HEK293T (cell line): Measurements from ENCODE around the gene TBC1D22B.

Experiments used
- ARNT ChIP-seq: fragments of 450-650 bp; IDR thresholded peaks from 2 replicates; pipeline ENCODE4 v1.6.1; 2017; ENCODE audit warnings: mild to moderate bottlenecking
- BHLHE40 ChIP-seq: fragments of 450-650 bp; IDR thresholded peaks from 2 replicates; pipeline ENCODE4 v1.6.1; 2016; ENCODE audit warnings: mild to moderate bottlenecking, moderate library complexity, borderline replicate concordance
- FOXK2 ChIP-seq: fragments of 450-650 bp; IDR thresholded peaks from 2 replicates; pipeline ENCODE4 v1.6.1; 2016; ENCODE audit warnings: mild to moderate bottlenecking
- FOXM1 ChIP-seq: fragments of 450-650 bp; IDR thresholded peaks from 2 replicates; pipeline ENCODE4 v1.6.1; 2017; ENCODE audit warnings: mild to moderate bottlenecking, borderline replicate concordance
- SP1 ChIP-seq: fragments of 450-650 bp; IDR thresholded peaks from 2 replicates; pipeline ENCODE4 v1.6.1; 2017
- SUZ12 ChIP-seq: fragments of 450-650 bp; IDR thresholded peaks from 2 replicates; pipeline ENCODE4 v1.6.1; 2016; ENCODE audit warnings: mild to moderate bottlenecking

- no peak for TF ChIP-seq ARNT
- no peak for TF ChIP-seq FOXM1
- no peak for TF ChIP-seq SP1
- TF ChIP-seq SUZ12, result no peak
- no peak for TF ChIP-seq BHLHE40
- no peak for TF ChIP-seq FOXK2
These were observed 30.1 kb downstream of the TBC1D22B start for GRCh38 chr6:37287519-37288157.
